Epithelial cell of prostate (primary cell): ENCODE results near the gene S100PBP.

Experiments
- DNase-seq: peaks from one replicate; pipeline ENCODE4 v3.0.0-alpha.2; 2011; ENCODE audit warnings: low read depth, low spot score
- H3K27ac ChIP-seq: fragments of 450-650 bp; 2 replicates; pipeline ENCODE4 v1.5.1; 2017; ENCODE audit warnings: mild to moderate bottlenecking

S100PBP gene

DNA sequence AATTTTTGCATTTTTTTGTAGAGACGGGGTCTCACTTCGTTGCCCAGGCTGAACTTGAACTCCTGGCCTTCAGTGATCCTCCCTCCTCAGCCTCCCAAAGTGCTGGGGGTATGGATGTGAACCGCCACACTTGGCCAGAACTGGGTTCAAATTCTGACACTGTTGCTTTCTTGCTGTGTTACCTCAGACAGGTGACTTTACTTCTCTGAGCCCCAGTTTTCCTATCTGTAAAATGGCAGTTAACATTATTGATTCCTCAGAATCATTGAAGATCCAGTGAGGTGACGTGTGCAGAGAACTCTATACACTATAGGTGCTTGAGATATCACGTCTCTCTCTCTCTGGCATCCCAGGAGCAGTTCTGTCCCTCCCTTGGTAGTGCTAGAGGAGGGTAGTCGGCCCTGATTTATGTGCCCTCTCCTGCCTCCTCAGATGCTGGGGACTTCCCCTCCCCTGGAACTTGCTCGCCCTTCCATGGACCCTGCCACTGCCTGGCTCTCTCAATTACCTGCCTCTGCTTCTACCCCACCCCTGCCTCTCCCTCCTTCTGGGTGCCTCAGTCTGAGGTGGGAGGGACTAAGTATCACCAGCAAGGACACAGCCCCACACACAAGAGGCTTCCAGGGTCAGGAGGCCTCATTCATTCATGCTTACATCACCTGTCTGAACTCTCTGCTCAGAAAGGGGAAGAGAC is 66.0 kb downstream of the S100PBP start:
- no peak overlapping the region for H3K27ac ChIP-seq
- DNase-seq: no peak

DNA sequence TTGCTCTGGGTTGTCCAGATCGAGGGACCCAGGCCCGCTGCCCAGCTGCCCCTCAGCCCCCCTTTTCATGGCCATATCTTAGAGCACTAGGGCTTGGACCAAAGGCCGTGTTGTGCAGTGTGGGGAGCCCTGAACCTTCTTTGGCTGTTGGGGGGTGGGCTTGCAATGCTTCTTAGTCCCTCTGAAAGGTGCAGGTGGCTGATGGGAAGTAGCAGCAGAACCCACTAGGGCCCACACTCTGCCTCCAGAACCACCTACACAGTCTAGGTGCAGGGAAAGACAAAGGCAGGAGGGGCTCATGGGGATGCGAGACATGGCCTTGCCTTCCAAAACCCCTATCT is 66.5 kb downstream of the S100PBP start:
- DNase-seq: no peak
- no peak overlapping the region for H3K27ac ChIP-seq

DNA sequence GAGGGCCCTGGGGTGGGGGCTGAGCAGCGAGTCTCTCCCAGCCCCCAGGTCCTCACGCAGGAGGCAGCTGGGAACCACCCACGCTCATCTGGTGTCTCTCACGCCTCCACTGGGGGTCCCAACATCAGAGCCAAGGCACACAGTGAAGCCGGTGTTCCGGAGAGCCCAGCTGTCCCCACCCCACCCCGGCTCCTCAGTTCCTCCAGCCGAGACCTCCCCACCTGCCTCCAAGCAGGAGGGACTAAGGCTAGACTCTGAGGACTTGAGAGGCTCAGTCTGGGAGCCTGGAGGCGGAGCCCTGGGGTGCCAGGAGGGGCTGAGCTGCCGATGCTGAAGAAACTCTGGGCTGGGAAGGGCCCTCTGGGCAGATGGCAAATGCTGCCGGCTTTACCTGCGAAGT is 67.3 kb downstream of the S100PBP start:
- no peak overlapping the region for H3K27ac ChIP-seq
- DNase-seq: no peak

DNA sequence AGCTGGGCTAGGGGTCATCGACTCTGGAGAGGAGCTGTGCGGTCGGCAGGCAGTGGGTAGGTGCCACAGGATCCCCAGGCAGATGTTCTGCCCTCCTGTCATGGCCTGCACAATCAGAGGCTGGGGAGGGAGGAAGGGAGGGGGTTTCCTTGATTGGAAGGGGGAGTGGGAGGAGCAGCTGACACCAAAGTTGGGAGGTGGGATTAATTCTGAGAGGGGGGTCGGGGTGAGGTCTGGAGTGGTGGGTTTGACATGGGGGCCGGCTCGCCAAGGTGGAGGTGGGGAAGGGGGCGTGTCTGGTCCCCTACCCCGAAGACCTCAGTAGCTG is 68.2 kb downstream of the S100PBP start:
- no peak for DNase-seq
- H3K27ac ChIP-seq: no peak overlapping the region

DNA sequence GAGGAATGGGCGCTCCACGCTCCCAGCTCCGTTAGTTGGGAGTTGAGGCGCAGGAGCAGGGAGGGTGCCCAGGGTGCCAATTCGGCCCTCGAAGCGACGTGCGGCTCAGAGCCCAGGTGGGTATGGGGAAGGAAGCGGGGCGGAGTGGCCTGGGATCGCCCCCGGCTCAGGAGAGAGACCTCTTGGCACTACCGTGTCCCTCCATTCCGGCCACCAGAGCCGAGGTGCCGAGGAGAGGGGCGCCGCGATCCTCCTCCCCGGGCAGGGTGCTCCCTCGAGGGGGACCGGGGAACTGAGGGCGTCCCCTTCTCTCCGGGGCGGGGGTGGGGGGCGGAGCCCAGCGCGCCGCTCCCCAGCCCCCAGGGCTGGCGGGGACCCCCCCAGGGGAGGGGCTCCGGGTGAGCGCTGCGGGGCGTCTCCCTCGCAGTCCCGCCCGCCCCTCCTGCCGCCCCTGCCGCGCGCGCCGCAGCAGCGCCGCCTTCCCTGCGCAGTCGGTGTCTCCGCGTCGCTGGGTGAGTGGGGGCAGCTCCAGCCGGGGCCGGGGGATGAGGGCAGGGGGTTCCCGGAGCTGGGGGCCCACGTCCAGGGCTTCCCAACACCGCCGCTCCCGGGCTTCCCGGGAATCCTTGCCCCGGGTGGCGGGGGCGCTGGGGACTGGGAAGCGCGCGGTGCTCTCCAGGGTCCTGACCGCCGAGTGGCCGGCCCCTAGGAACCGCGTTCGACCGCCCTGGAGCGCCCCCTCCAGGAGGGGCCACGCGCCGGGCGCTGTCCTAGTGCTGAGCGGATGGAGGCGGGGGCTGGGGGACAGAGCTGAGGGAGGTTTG is 68.8 kb downstream of the S100PBP start, which contains the start of gene HPCA:
TSS of gene HPCA (plus strand) at position 488 of the 824 bp plus-strand sequence. CDS start 2,408 bp downstream, outside the sequence.
- DNase-seq: no peak
- no peak within 1 kb of the TSS for H3K27ac ChIP-seq

DNA sequence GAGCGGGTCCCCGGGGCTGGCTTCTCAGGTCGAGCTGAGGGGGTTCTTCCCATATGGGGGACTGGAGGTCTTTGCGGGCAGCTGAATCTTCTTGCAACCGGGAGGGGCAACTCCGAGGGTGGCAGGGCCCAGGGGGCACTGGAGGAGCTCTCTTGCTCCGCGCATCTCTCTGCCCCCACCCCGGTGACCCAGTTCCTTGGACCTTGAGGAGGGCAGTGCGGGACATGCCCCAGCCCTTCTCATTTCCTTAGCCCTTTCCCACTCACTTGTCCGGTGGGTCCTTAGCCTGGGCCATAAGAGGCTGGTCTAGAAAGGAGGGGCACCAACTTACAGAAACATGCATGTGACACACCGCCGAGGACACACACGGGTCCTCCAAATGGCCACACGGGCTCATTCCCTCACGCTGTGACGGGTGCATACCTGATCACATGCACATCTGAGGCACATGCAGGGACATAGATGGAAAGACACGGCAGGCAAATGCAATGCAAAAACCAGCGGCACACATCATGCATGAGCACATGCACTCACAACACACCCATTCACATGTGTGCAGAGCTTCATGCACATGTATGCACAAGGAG is 69.5 kb downstream of the S100PBP start:
- H3K27ac ChIP-seq: no peak overlapping the region
- DNase-seq: no peak

- no peak for DNase-seq
- H3K27ac ChIP-seq: no peak overlapping the region
Observed at GRCh38 chr1:32887623-32888022, 70.2 kb downstream of the S100PBP start.

DNA sequence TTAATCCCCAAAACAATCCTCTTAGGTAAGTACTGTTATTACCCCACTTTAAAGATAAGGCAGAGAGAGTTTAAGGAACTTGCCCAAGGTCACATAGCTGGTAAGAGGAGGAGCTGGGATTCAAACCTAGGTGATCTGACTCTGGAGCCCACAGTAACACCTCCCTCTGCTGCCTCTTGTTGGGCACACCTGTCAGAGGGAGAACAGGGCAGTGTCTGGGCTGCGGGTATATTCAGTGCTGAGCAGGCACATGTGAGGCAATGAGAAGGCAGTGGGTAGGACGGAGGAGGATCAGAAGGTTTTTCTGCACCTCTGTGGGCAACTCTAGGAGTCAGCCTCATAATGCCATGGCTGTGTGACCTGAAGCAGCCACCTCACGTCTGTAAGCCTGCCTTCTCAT is 70.7 kb downstream of the S100PBP start:
- DNase-seq: no peak
- H3K27ac ChIP-seq: no peak overlapping the region

DNA sequence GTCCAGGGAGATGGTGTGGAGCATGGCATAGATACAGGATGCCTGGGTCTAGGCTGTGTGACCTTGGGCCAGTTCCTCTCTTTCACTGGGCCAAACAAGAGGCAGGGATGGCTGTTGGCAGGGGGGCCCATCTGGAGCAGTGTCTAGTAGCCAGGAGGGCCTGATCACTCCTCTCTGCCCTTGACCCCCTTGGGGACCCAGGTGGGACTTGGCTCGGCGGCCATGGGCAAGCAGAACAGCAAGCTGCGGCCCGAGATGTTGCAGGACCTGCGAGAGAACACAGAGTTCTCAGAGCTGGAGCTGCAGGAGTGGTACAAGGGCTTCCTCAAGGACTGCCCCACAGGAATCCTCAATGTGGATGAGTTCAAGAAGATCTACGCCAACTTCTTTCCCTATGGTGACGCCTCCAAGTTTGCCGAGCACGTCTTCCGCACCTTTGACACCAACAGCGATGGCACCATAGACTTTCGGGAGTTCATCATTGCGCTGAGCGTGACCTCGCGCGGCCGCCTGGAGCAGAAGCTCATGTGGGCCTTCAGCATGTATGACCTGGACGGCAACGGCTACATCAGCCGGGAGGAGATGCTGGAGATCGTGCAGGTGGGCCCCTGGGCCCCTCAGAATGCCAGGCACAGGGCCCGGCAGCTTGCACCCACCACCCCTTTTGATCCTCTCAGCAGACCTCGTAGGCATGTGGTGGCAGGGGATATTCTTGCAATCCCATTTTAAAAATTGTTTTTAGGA is 71.4 kb downstream of the S100PBP start:
- H3K27ac ChIP-seq: no peak overlapping the region
- no peak for DNase-seq

DNA sequence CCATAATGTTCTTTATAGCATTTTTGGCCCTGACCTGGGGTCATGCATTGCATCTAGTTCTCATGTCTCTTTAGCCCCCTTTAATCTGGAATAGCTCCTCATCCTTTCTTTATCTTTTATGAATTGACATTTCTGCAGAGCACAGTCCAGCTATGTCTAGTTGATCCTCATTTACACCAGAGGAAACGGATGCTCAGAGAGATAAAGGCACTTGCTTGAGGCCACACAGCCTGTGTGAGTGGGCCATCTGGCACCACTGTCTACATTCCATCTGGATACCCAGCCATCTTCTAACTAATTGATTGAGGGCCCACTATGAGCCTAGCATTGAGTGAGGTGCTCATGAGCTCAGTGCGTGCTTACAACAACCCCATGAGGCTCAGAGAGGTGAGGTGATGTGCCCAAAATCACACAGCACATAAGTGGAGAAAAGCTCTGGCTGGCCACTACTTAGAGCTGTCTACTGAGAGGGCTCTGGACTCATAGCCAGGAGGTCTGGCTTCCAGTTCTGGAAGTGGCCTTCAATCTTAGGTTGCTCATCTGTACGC is 72.4 kb downstream of the S100PBP start:
- no peak for DNase-seq
- no peak overlapping the region for H3K27ac ChIP-seq

DNA sequence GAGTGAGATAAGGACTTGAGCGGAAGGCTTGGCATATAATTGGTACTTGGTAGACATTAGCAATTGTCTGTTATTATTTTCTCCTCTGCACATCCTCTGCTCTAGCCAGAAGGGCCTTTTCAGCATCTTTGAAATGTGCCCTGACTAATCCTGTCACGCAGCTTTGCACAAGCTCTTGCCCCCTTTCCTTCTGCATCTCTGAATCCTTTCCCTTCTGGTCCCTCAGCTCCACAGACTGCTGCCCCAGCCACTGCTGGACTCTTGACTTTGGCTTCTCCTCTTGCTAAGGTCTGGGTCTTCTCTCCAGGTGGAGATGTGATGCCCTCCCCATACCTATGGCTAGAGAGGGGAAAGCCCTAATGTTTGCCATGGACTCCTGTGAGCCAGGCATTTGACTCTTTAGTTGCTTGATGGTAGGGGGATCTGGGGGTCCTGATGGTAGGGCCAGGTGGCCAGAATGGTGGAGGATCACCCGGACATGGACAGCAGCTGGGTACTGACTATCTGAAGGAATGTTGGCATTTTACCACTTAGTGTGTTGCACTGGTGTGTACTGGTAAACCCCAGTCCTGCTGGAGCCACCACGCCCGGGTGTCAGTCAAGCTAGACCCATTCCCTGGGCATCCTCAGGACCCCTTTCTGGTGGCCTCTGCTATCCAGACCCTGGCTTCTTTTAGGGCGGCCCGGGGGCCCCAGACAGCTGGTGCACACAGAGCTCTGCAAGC is 73.2 kb downstream of the S100PBP start:
- H3K27ac ChIP-seq: no peak overlapping the region

GRCh38 chr1:32891241-32891570 is 73.8 kb downstream of the S100PBP start:
- no peak overlapping the region for H3K27ac ChIP-seq
- DNase-seq: no peak

More for the DNA sequence above, 73.2 kb downstream of the S100PBP start:
- DNase-seq: no peak

- no peak for DNase-seq
- no peak overlapping the region for H3K27ac ChIP-seq
Observed at GRCh38 chr1:32891630-32892029, 74.2 kb downstream of the S100PBP start.

DNA sequence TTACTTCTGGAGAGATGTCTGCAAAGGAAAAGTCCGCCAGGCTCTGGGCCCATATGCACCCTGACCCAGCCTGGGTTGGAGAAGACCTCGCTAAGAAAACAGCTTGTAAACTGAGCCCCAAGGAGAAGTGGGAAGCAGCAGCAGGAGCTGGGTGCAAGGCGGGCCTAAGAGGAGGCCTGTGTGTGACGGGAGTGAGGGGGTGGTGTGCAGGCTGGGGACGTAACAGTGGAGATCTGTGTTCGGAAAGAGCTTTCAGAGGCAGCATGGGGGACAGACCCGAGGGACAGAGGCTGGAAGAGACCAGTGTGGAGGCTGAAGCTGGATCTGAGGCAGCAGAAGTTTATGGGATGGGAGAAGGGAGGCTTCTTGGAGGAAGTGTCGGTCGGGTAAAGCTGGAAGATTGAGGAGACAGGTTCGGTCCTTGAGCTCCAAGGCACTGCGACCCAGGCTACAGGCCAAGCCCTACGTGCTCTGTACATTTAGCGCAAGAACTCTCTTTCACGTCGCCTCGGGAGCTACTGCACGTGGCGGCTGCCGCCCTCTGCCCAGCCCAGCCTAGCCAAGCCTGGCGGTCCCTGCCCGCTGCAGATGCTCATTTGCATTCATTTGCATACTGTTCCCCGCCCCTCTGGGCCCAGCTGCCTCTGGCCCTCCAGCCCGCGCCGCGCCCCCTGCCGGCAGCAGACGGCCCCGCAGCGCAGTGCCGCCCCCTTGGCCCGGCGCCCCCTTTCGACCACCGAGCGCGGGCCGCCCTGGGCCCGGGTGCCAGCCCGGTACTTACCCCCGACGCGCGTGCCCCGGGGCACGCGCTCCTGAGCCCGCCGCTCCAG is 75.1 kb downstream of the S100PBP start:
- DNase-seq: no peak
- no peak overlapping the region for H3K27ac ChIP-seq

- DNase-seq: no peak
- H3K27ac ChIP-seq: no peak overlapping the region
Observed at GRCh38 chr1:32893198-32894018, 76.0 kb downstream of the S100PBP start.

GRCh38 chr1:32894019-32894600 is 76.7 kb downstream of the S100PBP start:
- no peak for DNase-seq
- no peak overlapping the region for H3K27ac ChIP-seq

DNA sequence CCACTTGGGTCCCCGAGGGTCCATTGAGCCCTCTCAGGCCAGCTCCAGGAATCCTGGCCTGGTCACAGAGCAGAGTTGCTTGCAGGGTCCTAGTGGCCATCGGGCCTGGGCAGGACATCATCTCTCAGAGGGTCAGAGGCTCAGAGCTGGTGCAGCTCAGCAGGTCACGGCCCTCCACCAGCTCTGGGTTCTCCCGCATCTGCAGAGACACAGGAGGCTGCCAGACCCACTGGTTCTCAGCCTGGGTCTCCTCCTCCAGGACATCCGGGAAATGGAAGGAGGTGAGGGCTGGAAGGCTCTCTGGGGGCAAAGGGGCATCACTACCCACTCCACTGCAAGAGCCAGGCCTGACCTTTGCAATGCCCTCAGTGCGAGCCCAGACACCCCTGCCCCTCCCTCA is 77.2 kb downstream of the S100PBP start:
- H3K27ac ChIP-seq: no peak overlapping the region

More for the DNA sequence above, 77.2 kb downstream of the S100PBP start:
- no peak for DNase-seq
